Ishikawa (cell line): Measurements from ENCODE around the gene GPR161.
A peak's percentile ranks its signal among the peaks of the same experiment; 100 is the strongest.

Experiments
- CEBPB ChIP-seq: IDR thresholded peaks from 2 replicates; pipeline ENCODE4 v1.6.1; 2012
- CREB1 ChIP-seq: IDR thresholded peaks from 2 replicates; pipeline ENCODE4 v1.6.1; 2012; ENCODE audit warnings: low read depth
- EGR1 ChIP-seq: IDR thresholded peaks from 2 replicates; pipeline ENCODE4 v1.6.1; 2012
- EP300 ChIP-seq: IDR thresholded peaks from 2 replicates; pipeline ENCODE4 v1.6.1; 2012; ENCODE audit warnings: borderline replicate concordance
- FOXM1 ChIP-seq: IDR thresholded peaks from 2 replicates; pipeline ENCODE4 v1.6.1; 2012; ENCODE audit warnings: low read depth, borderline replicate concordance
- NFIC ChIP-seq: IDR thresholded peaks from 2 replicates; pipeline ENCODE4 v1.6.1; 2012
- RAD21 ChIP-seq: IDR thresholded peaks from 2 replicates; pipeline ENCODE4 v1.6.1; 2012; ENCODE audit warnings: low read depth
- REST ChIP-seq: IDR thresholded peaks from 2 replicates; pipeline ENCODE4 v1.6.1; 2012; ENCODE audit warnings: low read depth, mild to moderate bottlenecking
- TAF1 ChIP-seq: IDR thresholded peaks from 2 replicates; pipeline ENCODE4 v1.6.1; 2012; ENCODE audit warnings: low read depth, mild to moderate bottlenecking
- TCF12 ChIP-seq: IDR thresholded peaks from 2 replicates; pipeline ENCODE4 v1.6.1; 2012; ENCODE audit warnings: low read depth
- TEAD4 ChIP-seq: IDR thresholded peaks from 2 replicates; pipeline ENCODE4 v1.6.1; 2012
- YY1 ChIP-seq: IDR thresholded peaks from 2 replicates; pipeline ENCODE4 v1.6.1; 2012; ENCODE audit warnings: low read depth
- ZBTB7A ChIP-seq: IDR thresholded peaks from 2 replicates; pipeline ENCODE4 v1.6.1; 2012; ENCODE audit warnings: low read depth
- TF ChIP-seq, protein P1 (sequence below): IDR thresholded peaks from 2 replicates; pipeline ENCODE4 v1.6.1; 2012
- TF ChIP-seq, protein P2 (sequence below): IDR thresholded peaks from 2 replicates; pipeline ENCODE4 v1.6.1; 2012

The GPR161 gene

DNA sequence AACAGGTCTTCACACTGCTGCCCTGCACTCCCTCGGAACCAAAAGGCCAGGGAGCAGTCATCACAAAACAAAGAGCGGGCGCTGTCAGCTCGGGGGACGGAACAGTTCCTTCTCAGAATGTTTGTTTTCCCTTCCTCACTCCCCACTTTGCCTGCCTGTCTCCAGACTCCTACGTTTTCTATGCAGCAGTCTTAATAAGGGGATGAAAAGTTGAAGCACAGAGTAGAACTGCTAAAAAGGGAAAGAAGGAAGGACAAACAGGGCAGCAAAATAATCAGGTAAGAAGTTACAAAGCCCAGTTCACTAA, 738 bp upstream of the GPR161 start:
- TF ChIP-seq EP300 (no peak), TAF1 (no peak), CREB1 (no peak), EGR1 (no peak), TCF12 (no peak), ZBTB7A (no peak), NFIC (no peak), RAD21 (no peak), TEAD4 (no peak), REST (no peak), YY1 (no peak), CEBPB (no peak)
- TF ChIP-seq, protein P1, sequence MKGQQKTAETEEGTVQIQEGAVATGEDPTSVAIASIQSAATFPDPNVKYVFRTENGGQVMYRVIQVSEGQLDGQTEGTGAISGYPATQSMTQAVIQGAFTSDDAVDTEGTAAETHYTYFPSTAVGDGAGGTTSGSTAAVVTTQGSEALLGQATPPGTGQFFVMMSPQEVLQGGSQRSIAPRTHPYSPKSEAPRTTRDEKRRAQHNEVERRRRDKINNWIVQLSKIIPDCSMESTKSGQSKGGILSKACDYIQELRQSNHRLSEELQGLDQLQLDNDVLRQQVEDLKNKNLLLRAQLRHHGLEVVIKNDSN: no peak
- TF ChIP-seq, protein P2, sequence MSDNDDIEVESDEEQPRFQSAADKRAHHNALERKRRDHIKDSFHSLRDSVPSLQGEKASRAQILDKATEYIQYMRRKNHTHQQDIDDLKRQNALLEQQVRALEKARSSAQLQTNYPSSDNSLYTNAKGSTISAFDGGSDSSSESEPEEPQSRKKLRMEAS: no peak

DNA sequence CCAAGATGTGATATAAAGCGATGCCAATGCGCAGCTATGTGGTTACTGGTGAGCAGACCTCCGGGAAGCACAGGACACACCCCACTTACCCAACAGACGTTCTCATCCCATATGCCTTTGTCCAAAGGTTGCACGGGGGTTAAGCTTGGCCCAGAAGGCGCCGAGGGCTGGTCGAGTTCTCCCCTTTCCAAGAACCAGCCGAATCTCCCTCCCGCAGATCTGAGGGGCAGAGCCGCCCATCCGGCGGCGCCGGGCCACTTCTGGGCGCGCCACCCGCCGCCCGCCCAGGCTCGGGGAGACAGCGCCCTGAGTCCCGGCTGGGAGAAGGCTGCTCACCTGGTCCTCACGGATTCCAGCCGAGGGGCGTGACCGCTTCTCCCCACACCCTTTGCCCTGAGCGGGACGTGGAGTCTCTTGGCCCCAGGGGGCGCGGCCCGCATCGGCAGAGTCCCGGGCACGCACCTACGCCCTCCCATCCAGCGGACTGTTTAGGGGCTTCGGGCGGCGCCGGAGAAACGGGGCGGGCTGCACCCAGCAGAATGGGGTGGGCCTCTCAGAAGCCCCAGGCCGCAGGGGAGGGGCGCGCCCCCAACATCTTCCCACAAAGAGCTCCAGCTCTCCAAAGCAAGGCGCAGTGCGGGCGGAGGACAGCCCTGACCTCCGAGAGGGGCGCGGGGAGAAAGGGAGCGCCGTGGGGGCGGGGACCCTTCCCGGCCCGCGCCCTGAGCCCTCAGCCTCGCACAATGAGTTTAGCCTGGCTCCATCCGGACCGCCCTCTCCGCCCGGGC, 615 bp downstream of the GPR161 start:
- no peak for TF ChIP-seq NFIC
- TF ChIP-seq FOXM1: no peak
- no peak for TF ChIP-seq EGR1
- TF ChIP-seq TCF12: peak; percentile 24; the same call in 1 of the 2 replicates
- TF ChIP-seq EP300: no peak
- TF ChIP-seq, protein P2: no peak; the same call in 1 of the 2 replicates
- no peak for TF ChIP-seq CREB1
- no peak for TF ChIP-seq TAF1
- TF ChIP-seq TEAD4: 0 out of 2 replicates have a peak, but pooled peaks have one; percentile 15
- no peak for TF ChIP-seq RAD21
- peak; percentile 79; the same call in 1 of the 2 replicates for TF ChIP-seq ZBTB7A

DNA sequence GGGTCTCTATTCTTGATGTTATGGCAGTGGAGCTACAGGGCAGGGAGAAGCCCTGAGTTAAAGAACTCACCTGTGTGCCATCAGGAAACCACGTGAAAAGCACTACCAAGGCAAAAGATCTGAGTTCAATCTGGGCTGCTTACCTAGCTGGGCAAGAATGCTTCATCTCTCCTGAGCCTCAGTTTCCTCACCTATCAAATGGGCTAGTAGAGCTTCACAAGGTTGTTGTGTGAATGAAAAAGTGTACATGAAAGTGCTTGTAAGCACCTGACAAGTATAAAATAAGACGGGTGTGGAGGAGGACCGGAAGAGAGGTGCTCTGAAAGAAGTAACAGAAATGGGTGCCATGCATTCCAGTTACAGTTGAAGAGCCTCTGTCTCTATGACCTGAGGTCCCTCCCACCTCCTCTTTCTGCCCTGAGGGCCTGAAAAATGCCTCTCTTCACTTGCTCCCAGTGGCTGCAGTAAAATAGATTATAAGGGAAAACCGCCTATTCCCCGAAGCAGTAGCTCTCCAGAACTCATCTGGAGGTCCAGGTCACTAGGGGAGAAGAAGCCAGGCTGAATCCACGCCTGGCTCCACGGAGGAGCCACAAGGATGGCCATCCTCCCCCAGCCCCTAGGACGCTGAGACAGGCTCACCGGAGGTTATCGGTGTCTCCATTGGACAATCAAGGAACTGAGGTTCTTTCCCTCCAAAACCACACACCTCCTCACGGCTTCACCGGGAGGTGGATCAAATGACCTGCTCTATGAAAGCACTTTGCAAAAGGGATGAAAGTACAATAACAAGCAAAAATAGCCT, 1.4 kb downstream of the GPR161 start:
- TF ChIP-seq NFIC (no peak), EGR1 (no peak), CREB1 (no peak), EP300 (no peak), TCF12 (no peak), RAD21 (no peak), TAF1 (no peak), ZBTB7A (no peak), YY1 (no peak), REST (no peak), FOXM1 (no peak), TEAD4 (no peak), CEBPB (no peak)
- TF ChIP-seq, protein P1: no peak
- TF ChIP-seq, protein P2: no peak

- no peak for TF ChIP-seq FOXM1
- TF ChIP-seq CREB1: no peak
- no peak for TF ChIP-seq TCF12
- TF ChIP-seq, protein P1: no peak
- TF ChIP-seq RAD21: no peak
These were observed 2.1 kb downstream of the GPR161 start for GRCh38 chr1:168134642-168135041.
